Endothelial cell of umbilical vein (primary cell): ENCODE measurements around the gene PTS. TPM values are rescaled to one million over a fixed set of nuclear protein-coding genes. Genes with fewer than 3 reads are reported as not detected.

Experiments used
- BruUV-seq: library from RNA; stranded (reverse); fragments of 400-500 nt; replicated peaks from 2 replicates; lab custom pipeline; 2021; lab: Mats Ljungman, UMichigan
- CTCF ChIA-PET: fragments of 300-600, 350-600 bp; sonication (Branson Sonifier 250); formaldehyde crosslinking; loops from one replicate; lab custom pipeline; 2021; ENCODE audit warnings: antibody characterized with exemption, inconsistent platforms; lab: Charles Lee
- POLR2A ChIA-PET: fragments of 300-600, 350-600 bp; sonication (Branson Sonifier 250); formaldehyde crosslinking; loops from one replicate; lab custom pipeline; 2021; ENCODE audit warnings: antibody characterized with exemption, inconsistent platforms; lab: Charles Lee
- DNase-seq: peaks from one replicate; pipeline ENCODE4 v3.0.0-alpha.2; 2011; ENCODE audit warnings: low read depth, low spot score
- FAIRE-seq: peaks from 2 replicates; lab custom pipeline; 2011; peaks lifted over from hg19 to GRCh38; lab: Jason Lieb, UNC
- H2AFZ ChIP-seq: 2 replicates; pipeline ENCODE4 v1.6.0; 2012; ENCODE audit warnings: low read depth, low read length, control low read depth, inconsistent platforms
- H3K27ac ChIP-seq: 2 replicates; pipeline ENCODE4 v1.5.1; 2011; ENCODE audit warnings: low read depth, mild to moderate bottlenecking, control low read depth, low read length, moderate library complexity; ENCODE audit not compliant: insufficient read depth
- H3K27me3 ChIP-seq, 2 experiments: 2 replicates each; pipeline versions ENCODE4 v1.6.0 to v1.6.1; 2011; ENCODE audit warnings: low read length in 2 of 2, mixed read lengths in 1 of 2; ENCODE audit not compliant: control insufficient read depth in 2 of 2, insufficient read depth in 2 of 2
- H3K36me3 ChIP-seq, 2 experiments: 2 replicates in 1 of 2; 3 replicates in 1 of 2; pipeline ENCODE4 v1.5.1; 2011; ENCODE audit warnings: low read length in 2 of 2, mild to moderate bottlenecking in 1 of 2, moderate library complexity in 1 of 2; ENCODE audit not compliant: control insufficient read depth in 2 of 2, insufficient read depth in 2 of 2; ENCODE audit errors: extremely low read depth in 1 of 2
- H3K4me1 ChIP-seq: 3 replicates; pipeline ENCODE4 v1.5.1; 2011; ENCODE audit warnings: mild to moderate bottlenecking, low read length; ENCODE audit not compliant: control insufficient read depth, insufficient read depth; ENCODE audit errors: extremely low read depth
- H3K4me2 ChIP-seq: 2 replicates; pipeline ENCODE4 v1.6.1; 2011; ENCODE audit warnings: low read length, control low read depth, mixed read lengths; ENCODE audit not compliant: insufficient read depth
- H3K4me3 ChIP-seq, 3 experiments: fragments of 200-600 bp in 1 of 3; sonication (generic), shearing (Covaris generic) in 1 of 3; replicated peaks in 1 of 3; 2 replicates each; pipeline ENCODE4 v1.5.1; 2011 to 2016; ENCODE audit warnings: control low read depth in 3 of 3, low read length in 3 of 3, mild to moderate bottlenecking in 2 of 3, inconsistent platforms in 1 of 3, low read depth in 1 of 3, moderate library complexity in 1 of 3; ENCODE audit not compliant: insufficient read depth in 1 of 3
- H3K79me2 ChIP-seq: 2 replicates; pipeline ENCODE4 v1.6.0; 2012; ENCODE audit warnings: low read length, inconsistent platforms; ENCODE audit not compliant: control insufficient read depth, insufficient read depth
- H3K9ac ChIP-seq: replicated peaks from 2 replicates; pipeline ENCODE3; 2011; ENCODE audit warnings: low read length, control low read depth; ENCODE audit not compliant: insufficient read depth; ENCODE audit errors: extremely low read depth
- H3K9me1 ChIP-seq: replicated peaks from 3 replicates; pipeline ENCODE4 v1.6.0; 2011; ENCODE audit warnings: mild to moderate bottlenecking, low read length; ENCODE audit not compliant: control insufficient read depth, insufficient read depth; ENCODE audit errors: extremely low read depth
- H3K9me3 ChIP-seq: replicated peaks from 2 replicates; pipeline ENCODE4 v1.5.1; 2012; ENCODE audit warnings: low read length, inconsistent platforms; ENCODE audit not compliant: control insufficient read depth, insufficient read depth
- H4K20me1 ChIP-seq: replicated peaks from 2 replicates; pipeline ENCODE3; 2011; ENCODE audit warnings: mild to moderate bottlenecking, low read length; ENCODE audit not compliant: control insufficient read depth, insufficient read depth; ENCODE audit errors: extremely low read depth
- EZH2 ChIP-seq: IDR thresholded peaks from 2 replicates; pipeline ENCODE4 v1.6.1; 2012; ENCODE audit warnings: borderline replicate concordance, low read depth, mild to moderate bottlenecking, moderate library complexity, low read length, inconsistent platforms; ENCODE audit not compliant: severe bottlenecking
- FOS ChIP-seq: IDR thresholded peaks from 2 replicates; pipeline ENCODE4 v1.6.1; 2011; ENCODE audit warnings: mild to moderate bottlenecking, low read length, moderate library complexity, borderline replicate concordance; ENCODE audit not compliant: insufficient read depth
- GATA2 ChIP-seq: IDR thresholded peaks from 2 replicates; pipeline ENCODE4 v1.7.0; 2011; ENCODE audit warnings: low read depth, mild to moderate bottlenecking, moderate library complexity, mixed read lengths, low read length; ENCODE audit not compliant: insufficient read length, insufficient read depth
- JUN ChIP-seq: IDR thresholded peaks from 2 replicates; pipeline ENCODE4 v1.6.1; 2011; ENCODE audit warnings: borderline replicate concordance, low read depth; ENCODE audit not compliant: insufficient read length, insufficient read depth
- MYC ChIP-seq: IDR thresholded peaks from one replicate; pipeline ENCODE4 v1.6.1; 2011; ENCODE audit warnings: mild to moderate bottlenecking, low read depth, low read length
- POLR2A ChIP-seq: IDR thresholded peaks from 2 replicates; pipeline ENCODE4 v1.6.1; 2012; ENCODE audit warnings: low read depth, mild to moderate bottlenecking, control low read depth, low read length
- POLR2AphosphoS5 ChIP-seq: IDR thresholded peaks from 2 replicates; pipeline ENCODE4 v1.6.1; 2012; ENCODE audit warnings: low read depth, mild to moderate bottlenecking, control low read depth, low read length, moderate library complexity; ENCODE audit not compliant: insufficient read depth
- dilution Hi-C: fragments of 300-500 bp; cut with MboI; formaldehyde crosslinking; loops from one replicate; pipeline ENCODE4 v1.15.0; 2019; ENCODE audit warnings: low sequenced_read_pairs; ENCODE audit not compliant: extremely low pct_ligation_motif_present
- intact Hi-C: fragments of 100-400 bp; cut with micrococcal nuclease; formaldehyde crosslinking; loops from one replicate; pipeline ENCODE4 v1.10.0; 2022
- polyA plus RNA-seq, 4 experiments: library from polyadenylated mRNA; depleted of rRNA in 3 of 4; stranded (reverse) in 3 of 4; unstranded in 1 of 4; fragments of >200 nt; gene quantifications; 2 replicates each; pipeline versions ENCODE4 v1.2.1 to v1.2.3, GENCODE V29; 2011 to 2012; ENCODE audit warnings: missing spikeins in 1 of 4
- total RNA-seq: library from RNA; stranded (reverse); gene quantifications from 2 replicates; pipeline ENCODE4 v1.2.3, GENCODE V29; 2021
- TF ChIP-seq, protein P1 (sequence below): IDR thresholded peaks from 2 replicates; pipeline ENCODE4 v1.6.1; 2011; ENCODE audit not compliant: insufficient read depth, insufficient read length
- TF ChIP-seq, protein P2 (sequence below), 2 donors: IDR thresholded peaks; 1 replicate in 1 of 2; 2 replicates in 1 of 2; pipeline ENCODE4 v1.5.1; 2011; ENCODE audit warnings: low read length in 2 of 2, mild to moderate bottlenecking in 2 of 2, moderate library complexity in 2 of 2, control low read depth in 1 of 2, inconsistent platforms in 1 of 2, low read depth in 1 of 2; ENCODE audit not compliant: insufficient read depth in 1 of 2; ENCODE audit errors: extremely low read depth in 1 of 2

PTS gene
- total and polyA plus RNA-seq, 2 donors (not counting 3 experiments of a cell fraction or from before 2014, with no cell fraction given) = 29.1 to 45.7 TPM

- ChIA-PET CTCF (interaction anchor here (4.7 to 15.2 kb wide), 2 partner anchors 60 to 1012 kb away, joined by 49 to 540 read pairs; no protein-coding TSS in a partner anchor), POLR2A (no interaction called here)
- TF ChIP-seq POLR2AphosphoS5 (no peak), EZH2 (no peak), JUN (no peak), POLR2A (no peak), GATA2 (no peak), FOS (no peak), MYC (no peak)
- TF ChIP-seq, protein P1, sequence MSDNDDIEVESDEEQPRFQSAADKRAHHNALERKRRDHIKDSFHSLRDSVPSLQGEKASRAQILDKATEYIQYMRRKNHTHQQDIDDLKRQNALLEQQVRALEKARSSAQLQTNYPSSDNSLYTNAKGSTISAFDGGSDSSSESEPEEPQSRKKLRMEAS = no peak
- TF ChIP-seq, protein P2, sequence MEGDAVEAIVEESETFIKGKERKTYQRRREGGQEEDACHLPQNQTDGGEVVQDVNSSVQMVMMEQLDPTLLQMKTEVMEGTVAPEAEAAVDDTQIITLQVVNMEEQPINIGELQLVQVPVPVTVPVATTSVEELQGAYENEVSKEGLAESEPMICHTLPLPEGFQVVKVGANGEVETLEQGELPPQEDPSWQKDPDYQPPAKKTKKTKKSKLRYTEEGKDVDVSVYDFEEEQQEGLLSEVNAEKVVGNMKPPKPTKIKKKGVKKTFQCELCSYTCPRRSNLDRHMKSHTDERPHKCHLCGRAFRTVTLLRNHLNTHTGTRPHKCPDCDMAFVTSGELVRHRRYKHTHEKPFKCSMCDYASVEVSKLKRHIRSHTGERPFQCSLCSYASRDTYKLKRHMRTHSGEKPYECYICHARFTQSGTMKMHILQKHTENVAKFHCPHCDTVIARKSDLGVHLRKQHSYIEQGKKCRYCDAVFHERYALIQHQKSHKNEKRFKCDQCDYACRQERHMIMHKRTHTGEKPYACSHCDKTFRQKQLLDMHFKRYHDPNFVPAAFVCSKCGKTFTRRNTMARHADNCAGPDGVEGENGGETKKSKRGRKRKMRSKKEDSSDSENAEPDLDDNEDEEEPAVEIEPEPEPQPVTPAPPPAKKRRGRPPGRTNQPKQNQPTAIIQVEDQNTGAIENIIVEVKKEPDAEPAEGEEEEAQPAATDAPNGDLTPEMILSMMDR (IDR thresholded peaks at IDR 0.05; ENCODE audit: extremely low read depth in 1 of 2, insufficient read depth in 1 of 2, low read depth in 1 of 2, low read length in 2 of 2) = no peak
- H3K4me1 ChIP-seq = peaks cover 6% of the 10 kb centered on the region
- no peaks in the 10 kb centered on the region for H3K9me3 ChIP-seq
- H3K4me3 ChIP-seq = no peak overlapping the region
- no TSS peak for BruUV-seq
- no peak overlapping the region for H3K27ac ChIP-seq
- H3K9ac ChIP-seq = no peak overlapping the region
- H3K27me3 ChIP-seq = peaks cover 4 to 9% of the 10 kb centered on the region in 2 experiments
- no peak overlapping the region for H2AFZ ChIP-seq
- no peak for DNase-seq
- dilution Hi-C loops (no loop called here), intact Hi-C loops (no loop called here)
- no peaks in the 10 kb centered on the region for H3K36me3 ChIP-seq
- H3K9me1 ChIP-seq = no peaks in the 10 kb centered on the region
- no peak for FAIRE-seq
- no peak overlapping the region for H3K4me2 ChIP-seq
- H4K20me1 ChIP-seq = no peaks in the 10 kb centered on the region
- H3K79me2 ChIP-seq = no peaks in the 10 kb centered on the region
Observed at GRCh38 chr11:112277941-112278340, 51.7 kb downstream of the PTS start.
